Dedifferentiated amniotic fluid mesenchymal stem cell (primary cell): ENCODE data around the gene PRKN.

Experiments
- DNase-seq: peaks from one replicate; pipeline ENCODE4 v3.0.0-alpha.2; 2016; ENCODE audit errors: extremely low spot score

The PRKN gene

GRCh38 chr6:161613711-161614110 lies 1113.9 kb downstream of the PRKN start:
- no peak for DNase-seq

GRCh38 chr6:161608771-161609170 lies 1118.8 kb downstream of the PRKN start:
- DNase-seq = no peak

- DNase-seq = no peak
Observed at GRCh38 chr6:161607696-161608297, 1119.8 kb downstream of the PRKN start.

- DNase-seq = no peak
Observed at GRCh38 chr6:161602359-161602758, 1125.2 kb downstream of the PRKN start.

- no peak for DNase-seq
Observed at GRCh38 chr6:161598896-161599295, 1128.7 kb downstream of the PRKN start.

GRCh38 chr6:161596807-161597520 lies 1130.6 kb downstream of the PRKN start:
- DNase-seq = no peak

GRCh38 chr6:161594412-161594811 lies 1133.2 kb downstream of the PRKN start:
- no peak for DNase-seq

- DNase-seq = no peak
Observed at GRCh38 chr6:161590961-161591627, 1136.5 kb downstream of the PRKN start.

- no peak for DNase-seq
Observed at GRCh38 chr6:161586887-161587286, 1140.7 kb downstream of the PRKN start.

- no peak for DNase-seq
Observed at GRCh38 chr6:161584621-161585340, 1142.8 kb downstream of the PRKN start.

- DNase-seq = no peak
Observed at GRCh38 chr6:161584051-161584450, 1143.5 kb downstream of the PRKN start.

- DNase-seq = no peak
Observed at GRCh38 chr6:161583584-161583983, 1144.0 kb downstream of the PRKN start.

- no peak for DNase-seq
Observed at GRCh38 chr6:161578478-161578877, 1149.1 kb downstream of the PRKN start.

GRCh38 chr6:161575523-161576254 lies 1151.9 kb downstream of the PRKN start:
- DNase-seq = no peak

- DNase-seq = no peak
Observed at GRCh38 chr6:161568885-161569456, 1158.6 kb downstream of the PRKN start.

GRCh38 chr6:161564952-161565351 lies 1162.6 kb downstream of the PRKN start:
- no peak for DNase-seq

GRCh38 chr6:161561908-161562307 lies 1165.7 kb downstream of the PRKN start:
- no peak for DNase-seq

- DNase-seq = no peak
Observed at GRCh38 chr6:161557333-161558107, 1170.0 kb downstream of the PRKN start.

GRCh38 chr6:161554883-161555282 lies 1172.7 kb downstream of the PRKN start:
- no peak for DNase-seq

GRCh38 chr6:161549977-161550655 lies 1177.5 kb downstream of the PRKN start:
- no peak for DNase-seq
